B cell (primary cell): ENCODE results near the gene UNC13A. TPM values are rescaled to one million over a fixed set of nuclear protein-coding genes. Genes with fewer than 3 reads are reported as not detected.
A peak's percentile ranks its signal among the peaks of the same experiment; 100 is the strongest.

Source experiments
- ATAC-seq: fragments of 200-7000 bp; cut with Tn5 transposase; one replicate; pipeline ENCODE4 v1.10.0; 2021; ENCODE audit warnings: low read depth, mild to moderate bottlenecking, moderate number of reproducible peaks, moderate library complexity
- CTCF ChIA-PET: fragments of 350-600 bp; sonication (Branson Sonifier 250); formaldehyde crosslinking; loops from one replicate; lab custom pipeline; 2021; ENCODE audit warnings: antibody characterized with exemption, inconsistent platforms; lab: Charles Lee
- POLR2A ChIA-PET: fragments of 350-600 bp; sonication (Branson Sonifier 250); formaldehyde crosslinking; loops from one replicate; lab custom pipeline; 2021; ENCODE audit warnings: antibody characterized with exemption; lab: Charles Lee
- DNase-seq: peaks from one replicate; pipeline ENCODE4 v3.0.0; 2013
- H2AFZ ChIP-seq: 2 replicates; pipeline ENCODE4 v1.6.1; 2012; ENCODE audit warnings: mild to moderate bottlenecking, low read depth, low read length; ENCODE audit not compliant: insufficient read depth, poor library complexity, severe bottlenecking
- H3K27ac ChIP-seq, 2 donors: 1 replicate in 1 of 2; 2 replicates in 1 of 2; pipeline ENCODE4 v1.5.1; 2012 to 2013; ENCODE audit warnings: low read length in 2 of 2, mild to moderate bottlenecking in 2 of 2, moderate library complexity in 1 of 2
- H3K27me3 ChIP-seq, 4 experiments: fragments of 200-600 bp in 1 of 4; sonication (generic) in 1 of 4; replicated peaks in 1 of 4; 1 replicate in 2 of 4; 2 replicates in 2 of 4; pipeline versions ENCODE4 v1.6.1 to v1.7.0; 2013 to 2016; ENCODE audit warnings: low read length in 3 of 4, mild to moderate bottlenecking in 2 of 4, mixed read lengths in 1 of 4, moderate library complexity in 1 of 4; ENCODE audit not compliant: insufficient read depth in 4 of 4, control insufficient read depth in 3 of 4; ENCODE audit errors: control extremely low read depth in 1 of 4
- H3K36me3 ChIP-seq, 2 experiments: replicated peaks in 1 of 2; 1 replicate in 1 of 2; 2 replicates in 1 of 2; pipeline versions ENCODE4 v1.6.1 to v1.7.1; 2013; ENCODE audit warnings: low read length in 1 of 2; ENCODE audit not compliant: insufficient read depth in 2 of 2, control insufficient read depth in 1 of 2; ENCODE audit errors: control extremely low read depth in 1 of 2, extremely low read depth in 1 of 2
- H3K4me1 ChIP-seq, 2 donors: fragments of 200-600 bp in 1 of 2; sonication (generic) in 1 of 2; 1 replicate in 1 of 2; 2 replicates in 1 of 2; pipeline versions ENCODE4 v1.5.1 to v1.6.1; 2013 to 2017; ENCODE audit warnings: low read length in 2 of 2; ENCODE audit not compliant: control insufficient read depth in 2 of 2, insufficient read depth in 2 of 2
- H3K4me2 ChIP-seq: replicated peaks from 2 replicates; pipeline ENCODE3; 2012; ENCODE audit warnings: mild to moderate bottlenecking, low read depth, low read length; ENCODE audit not compliant: poor library complexity, severe bottlenecking
- H3K4me3 ChIP-seq, 5 experiments: fragments of 200-600 bp in 1 of 5; sonication (generic) in 1 of 5; 1 replicate in 3 of 5; 2 replicates in 2 of 5; pipeline versions ENCODE4 v1.5.1 to v1.7.0; 2011 to 2016; ENCODE audit warnings: low read length in 4 of 5, mild to moderate bottlenecking in 4 of 5, low read depth in 2 of 5, control low read depth in 1 of 5, moderate library complexity in 1 of 5; ENCODE audit not compliant: insufficient read depth in 1 of 5; ENCODE audit errors: control extremely low read depth in 1 of 5, extremely low read depth in 1 of 5
- H3K79me2 ChIP-seq: fragments of 200-600 bp; sonication (generic); one replicate; pipeline ENCODE4 v1.6.0; 2016; ENCODE audit warnings: low read length; ENCODE audit not compliant: control insufficient read depth, insufficient read depth
- H3K9ac ChIP-seq: fragments of 200-600 bp; sonication (generic); 2 replicates; pipeline ENCODE4 v1.6.1; 2017; ENCODE audit warnings: mild to moderate bottlenecking, low read length, moderate library complexity
- H3K9me3 ChIP-seq, 3 donors: one replicate each; pipeline versions ENCODE4 v1.6.1 to v1.7.1; 2013; ENCODE audit warnings: low read length in 2 of 3; ENCODE audit not compliant: control insufficient read depth in 2 of 3, insufficient read depth in 1 of 3; ENCODE audit errors: control extremely low read depth in 1 of 3
- H4K20me1 ChIP-seq: 2 replicates; pipeline ENCODE4 v1.6.0; 2012; ENCODE audit warnings: mild to moderate bottlenecking, low read length; ENCODE audit not compliant: insufficient read depth, control insufficient read depth, poor library complexity, severe bottlenecking
- H3K27ac Mint-ChIP-seq: one replicate; pipeline ENCODE4 v1.8.0; 2021; ENCODE audit warnings: mixed read lengths
- H3K27me3 Mint-ChIP-seq: one replicate; pipeline ENCODE4 v1.8.0; 2021; ENCODE audit warnings: mixed read lengths
- H3K4me1 Mint-ChIP-seq: one replicate; pipeline ENCODE4 v1.8.0; 2021; ENCODE audit warnings: mixed read lengths
- H3K4me3 Mint-ChIP-seq: one replicate; pipeline ENCODE4 v1.8.0; 2021; ENCODE audit warnings: mixed read lengths
- H3K9me3 Mint-ChIP-seq: one replicate; pipeline ENCODE4 v1.8.0; 2022; ENCODE audit warnings: mixed read lengths; ENCODE audit not compliant: insufficient read depth
- CTCF ChIP-seq: fragments of 200-600 bp; IDR thresholded peaks from one replicate; pipeline ENCODE4 v1.8.0; 2022; ENCODE audit warnings: antibody characterized with exemption, mild to moderate bottlenecking
- EZH2 ChIP-seq: IDR thresholded peaks from 2 replicates; pipeline ENCODE4 v1.6.1; 2012; ENCODE audit warnings: borderline replicate concordance, low read depth, mild to moderate bottlenecking, moderate library complexity, low read length; ENCODE audit not compliant: insufficient read depth, poor library complexity, severe bottlenecking
- WGBS: methylation state at CpG from one replicate; pipeline ENCODE4 v1.1.5; 2013; ENCODE audit warnings: missing lambda C conversion rate; ENCODE audit not compliant: insufficient coverage; 5-methylcytosine and 5-hydroxymethylcytosine counted together
- intact Hi-C: fragments of 100-400 bp; cut with micrococcal nuclease; formaldehyde crosslinking; loops from one replicate; pipeline ENCODE4 v1.10.0; 2022
- polyA plus RNA-seq: library from polyadenylated mRNA; depleted of rRNA; stranded (reverse); fragments of >200 nt; gene quantifications from 2 replicates; pipeline ENCODE4 v1.2.3, GENCODE V29; 2012
- total RNA-seq, 2 donors: library from RNA; stranded (reverse); fragments of 120-200 nt in 1 of 2; gene quantifications; 1 replicate in 1 of 2; 2 replicates in 1 of 2; pipeline versions ENCODE4 v1.2.3 to v1.2.4, GENCODE V29; 2013 to 2022

The UNC13A gene
- total and polyA plus RNA-seq, 2 donors (not counting 1 experiment from before 2014, with no cell fraction given) = 0.10 TPM; not detected in 1

- peak overlapping the region; percentile 32 for H3K4me3 Mint-ChIP-seq
- CTCF ChIA-PET = no interaction called here
- no peak overlapping the region for H3K9ac ChIP-seq
Measured at GRCh38 chr19:17686592-17687024, 1.5 kb downstream of the UNC13A start.

More at GRCh38 chr19:17686592-17687024, 1.5 kb downstream of the UNC13A start:
- H3K36me3 ChIP-seq = no peaks in the 10 kb centered on the region
- TF ChIP-seq CTCF (no peak), EZH2 (no peak)
- no peaks in the 10 kb centered on the region for H3K9me3 Mint-ChIP-seq
- H3K27me3 ChIP-seq = peaks cover 0 to 65% (median 37%) of the 10 kb centered on the region in 4 experiments
- H3K4me3 ChIP-seq = no peak overlapping the region
- no peaks in the 10 kb centered on the region for H3K79me2 ChIP-seq
- POLR2A ChIA-PET = no interaction called here
- peaks cover 0 to 31% (median 0%) of the 10 kb centered on the region in 3 donors for H3K9me3 ChIP-seq
- H3K27ac Mint-ChIP-seq = no peak overlapping the region
- H2AFZ ChIP-seq = no peak overlapping the region
- no peak overlapping the region for H3K27ac ChIP-seq
- peak overlapping the region; percentile 59 for H3K4me2 ChIP-seq
- peaks cover 16% of the 10 kb centered on the region for H3K4me1 Mint-ChIP-seq
- 0% methylated on average over 2 of the region's 28 CpGs for WGBS
- H3K27me3 Mint-ChIP-seq = peaks cover 61% of the 10 kb centered on the region
- intact Hi-C loops = no loop called here
- H4K20me1 ChIP-seq = no peaks in the 10 kb centered on the region
- DNase-seq (no peak), ATAC-seq (no peak)
- peaks cover 22 to 32% of the 10 kb centered on the region in 2 donors for H3K4me1 ChIP-seq
